NT2/D1 (cell line): ENCODE measurements around the gene GNE.

Experiments
- YY1 ChIP-seq: IDR thresholded peaks from 2 replicates; pipeline ENCODE4 v1.6.1; 2011; ENCODE audit not compliant: insufficient read length, insufficient read depth
- ZNF274 ChIP-seq: IDR thresholded peaks from 2 replicates; pipeline ENCODE4 v1.6.1; 2011; ENCODE audit warnings: mild to moderate bottlenecking, low read depth, low read length

DNA sequence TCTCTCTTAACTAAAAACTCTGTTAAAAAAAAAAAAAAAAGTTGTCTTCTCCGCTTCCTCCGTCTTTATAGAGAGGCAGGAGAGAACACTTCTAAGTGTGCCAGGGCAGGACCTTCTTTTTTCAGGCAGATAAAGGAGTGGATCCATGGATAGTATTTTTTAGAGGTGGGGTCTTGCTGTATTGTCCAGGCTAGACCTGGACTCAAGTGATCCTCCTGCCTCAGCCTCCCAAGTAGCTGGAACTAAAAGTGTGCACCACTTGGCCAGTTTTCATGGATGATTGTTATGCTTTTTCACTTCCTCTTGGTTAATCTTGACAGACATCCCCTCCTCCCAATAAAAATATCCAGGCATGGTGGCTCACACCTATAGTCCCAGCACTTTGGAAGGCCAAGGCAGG, 20.0 kb upstream of the GNE start:
- TF ChIP-seq YY1 (no peak), ZNF274 (no peak)
